Umbilical cord (tissue), 2 donors: ENCODE measurements around the gene MB21D2. TPM values are rescaled to one million over a fixed set of nuclear protein-coding genes. Genes with fewer than 3 reads are reported as not detected.
"Not testable (repeated sequence)": the region's sequence is repeated elsewhere in the genome, so short reads cannot be mapped to it uniquely, and the experiment has no call there.

ENCODE experiments used
- DNase-seq: peaks from one replicate; pipeline ENCODE4 v3.0.0-alpha.2; 2015; ENCODE audit warnings: low spot score
- total RNA-seq: library from RNA; depleted of rRNA; stranded (reverse); fragments of >200 nt; gene quantifications from one replicate; pipeline ENCODE4 v1.2.3, GENCODE V29; 2014; ENCODE audit warnings: low replicate concordance; ENCODE audit not compliant: insufficient read depth

MB21D2 gene, protein sequence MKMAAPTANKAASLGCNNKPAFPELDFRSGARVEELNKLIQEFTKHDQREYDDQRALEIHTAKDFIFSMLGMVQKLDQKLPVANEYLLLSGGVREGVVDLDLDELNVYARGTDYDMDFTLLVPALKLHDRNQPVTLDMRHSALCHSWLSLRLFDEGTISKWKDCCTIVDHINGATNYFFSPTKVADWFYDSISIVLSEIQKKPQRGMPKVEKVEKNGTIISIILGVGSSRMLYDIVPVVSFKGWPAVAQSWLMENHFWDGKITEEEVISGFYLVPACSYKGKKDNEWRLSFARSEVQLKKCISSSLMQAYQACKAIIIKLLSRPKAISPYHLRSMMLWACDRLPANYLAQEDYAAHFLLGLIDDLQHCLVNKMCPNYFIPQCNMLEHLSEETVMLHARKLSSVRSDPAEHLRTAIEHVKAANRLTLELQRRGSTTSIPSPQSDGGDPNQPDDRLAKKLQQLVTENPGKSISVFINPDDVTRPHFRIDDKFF
- 31.1 TPM for total RNA-seq

DNA sequence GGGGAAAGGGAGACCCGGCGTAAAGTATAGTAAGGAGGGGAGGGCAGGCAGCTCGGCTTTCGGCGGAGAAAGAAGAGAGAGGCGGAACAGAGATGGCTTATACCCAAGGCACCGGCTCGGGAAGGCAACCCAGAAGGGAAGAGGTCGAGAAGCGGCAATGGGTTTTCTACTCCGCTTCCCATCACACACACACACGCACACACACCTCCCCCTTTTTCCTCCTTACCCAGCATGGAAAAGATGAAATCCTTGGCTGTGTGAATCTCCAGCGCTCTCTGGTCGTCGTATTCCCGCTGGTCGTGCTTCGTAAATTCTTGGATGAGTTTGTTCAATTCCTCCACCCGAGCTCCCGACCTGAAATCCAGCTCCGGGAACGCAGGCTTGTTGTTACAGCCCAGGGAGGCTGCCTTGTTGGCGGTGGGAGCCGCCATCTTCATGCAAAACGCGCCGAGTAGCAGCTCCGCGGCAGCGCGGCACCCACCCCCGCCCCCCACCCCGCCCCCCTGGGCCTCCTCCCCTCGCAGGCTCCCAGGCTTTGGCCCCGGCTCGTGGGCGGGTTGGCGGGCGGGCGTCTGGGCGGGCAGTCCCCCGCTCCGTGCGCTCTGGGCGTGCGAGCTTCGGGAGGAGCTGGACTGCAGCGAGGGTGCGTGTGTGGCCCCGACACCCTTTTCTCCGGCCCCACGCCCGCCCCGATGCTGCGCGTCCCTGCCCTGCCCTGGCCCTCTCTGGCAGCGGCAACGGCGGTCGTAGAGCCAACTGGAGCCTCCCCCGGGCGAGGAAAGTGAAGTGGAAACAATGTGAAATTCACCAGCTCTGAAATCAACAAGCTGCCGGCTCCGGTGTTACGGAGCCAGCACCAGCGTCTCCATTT lies at the start of gene MB21D2:
Gene MB21D2 (minus strand): TSS at position 453 of the 871 bp plus-strand sequence. CDS start 16 bp downstream, at position 437.
- DNase-seq = peak; percentile 93

DNA sequence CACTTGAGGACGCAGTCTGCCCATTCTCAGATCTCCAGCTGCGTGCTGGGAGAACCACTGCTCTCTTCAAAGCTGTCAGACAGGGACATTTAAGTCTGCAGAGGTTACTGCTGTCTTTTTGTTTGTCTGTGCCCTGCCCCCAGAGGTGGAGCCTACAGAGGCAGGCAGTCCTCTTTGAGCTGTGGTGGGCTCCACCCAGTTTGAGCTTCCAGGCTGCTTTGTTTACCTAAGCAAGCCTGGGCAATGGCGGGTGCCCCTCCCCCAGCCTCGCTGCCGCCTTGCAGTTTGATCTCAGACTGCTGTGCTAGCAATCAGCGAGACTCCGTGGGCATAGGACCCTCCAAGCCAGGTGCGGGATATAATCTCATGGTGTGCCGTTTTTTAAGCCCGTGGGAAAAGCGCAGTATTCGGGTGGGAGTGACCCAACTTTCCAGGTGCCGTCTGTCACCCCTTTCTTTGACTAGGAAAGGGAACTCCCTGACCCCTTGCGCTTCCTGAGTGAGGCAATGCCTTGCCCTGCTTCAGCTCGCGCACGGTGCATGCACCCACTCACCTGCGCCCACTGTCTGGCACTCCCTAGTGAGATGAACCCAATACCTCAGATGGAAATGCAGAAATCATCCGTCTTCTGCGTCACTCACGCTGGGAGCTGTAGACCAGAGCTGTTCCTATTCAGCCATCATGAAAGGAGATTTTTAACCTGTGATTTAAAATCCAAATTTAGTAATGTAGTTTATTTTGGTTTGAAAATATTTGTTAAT lies 47.5 kb upstream of the MB21D2 start:
- DNase-seq = not testable (repeated sequence)

DNA sequence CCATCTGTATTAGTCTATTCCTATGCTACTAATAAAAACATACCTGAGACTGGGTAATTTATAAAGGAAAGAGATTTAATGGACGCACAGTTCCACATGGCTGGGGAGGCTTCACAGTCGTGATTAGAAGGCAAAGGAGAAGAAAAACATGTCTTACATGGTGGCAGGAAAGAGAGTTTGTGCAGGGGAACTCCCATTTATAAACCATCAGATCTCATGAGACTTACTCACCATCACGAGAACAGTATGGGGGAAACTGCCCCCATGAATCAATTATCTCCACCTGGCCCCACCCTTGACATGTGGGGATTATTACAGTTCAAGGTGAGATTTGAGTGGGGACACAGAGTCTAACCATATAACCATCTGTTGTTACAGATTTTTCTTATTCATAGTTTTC lies 42.1 kb upstream of the MB21D2 start:
- no peak for DNase-seq

DNA sequence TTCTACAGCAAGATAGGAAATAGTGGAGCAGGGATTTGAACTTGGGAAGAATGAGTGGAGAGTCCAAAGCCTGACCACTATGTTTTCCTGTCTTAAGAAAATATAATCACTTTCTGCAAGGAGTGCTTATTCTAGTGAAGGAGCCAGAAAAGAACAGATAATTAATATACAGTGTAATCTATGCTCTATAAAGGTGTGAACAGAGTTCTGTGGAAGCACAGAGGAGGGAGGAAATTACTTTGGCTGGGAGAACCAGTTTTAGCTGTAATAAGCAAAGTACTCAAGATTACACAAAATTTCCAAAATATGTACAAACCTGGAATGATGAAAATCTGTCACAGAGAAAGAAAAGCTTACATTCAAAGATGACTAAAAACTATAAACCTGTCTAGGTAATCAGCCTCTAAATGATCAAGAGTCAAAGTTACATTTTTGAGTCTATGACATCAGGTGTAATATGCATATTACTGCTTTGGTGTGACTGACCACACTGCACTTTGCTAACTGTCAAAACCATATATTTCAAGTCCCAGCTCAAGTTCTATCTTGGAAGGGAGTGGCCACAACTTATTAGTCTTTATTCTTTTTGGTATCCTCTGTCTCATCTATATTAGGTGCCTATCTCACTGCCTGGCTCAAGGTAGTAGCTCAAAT lies 40.7 kb upstream of the MB21D2 start:
- DNase-seq = no peak

DNA sequence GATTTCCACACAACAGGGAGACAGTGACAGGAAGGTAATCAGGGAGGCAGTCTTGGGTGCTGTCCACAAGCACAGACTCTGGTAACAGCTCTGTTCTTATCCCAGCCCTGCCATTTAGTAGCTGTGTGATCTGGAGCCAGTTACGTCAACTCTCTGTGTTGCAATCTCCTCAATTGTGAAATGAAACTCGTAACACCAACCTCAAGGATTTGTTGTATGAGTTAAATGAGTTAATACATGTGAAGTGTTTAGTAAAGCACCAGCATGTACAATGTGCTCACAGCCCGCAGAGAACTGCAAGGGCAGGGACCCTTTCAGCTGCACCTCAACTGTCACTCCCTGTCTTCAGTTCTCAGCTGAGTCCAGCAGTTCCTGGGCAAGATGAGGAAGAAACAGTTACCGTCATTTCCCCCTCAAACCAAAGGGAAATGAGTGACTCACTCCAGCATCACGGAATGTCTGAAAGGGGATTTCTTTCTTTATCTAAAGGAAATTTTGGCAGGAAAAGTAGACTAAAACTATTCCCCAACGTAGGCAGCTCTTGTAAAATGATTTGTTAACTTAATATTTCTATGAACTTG lies 39.9 kb upstream of the MB21D2 start:
- peak; percentile 90 for DNase-seq

DNA sequence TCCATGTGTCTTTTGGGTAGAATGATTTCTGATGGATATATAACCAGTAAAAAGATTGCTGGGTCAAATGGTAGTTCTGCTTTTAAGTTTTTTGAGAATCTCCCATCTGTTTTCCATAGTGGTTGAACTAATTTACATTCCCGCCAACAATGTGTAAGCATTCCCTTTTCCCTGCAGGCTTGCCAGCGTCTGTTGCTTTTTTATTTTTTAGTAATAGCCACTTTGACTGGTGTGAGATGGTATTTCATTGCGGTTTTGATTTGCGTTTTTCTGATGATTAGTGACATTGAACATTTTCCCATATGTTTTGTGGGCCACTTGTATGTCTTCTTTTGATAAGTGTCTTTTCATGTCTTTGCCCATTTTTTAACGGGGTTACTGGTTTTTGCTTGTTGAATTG lies 36.3 kb upstream of the MB21D2 start:
- no peak for DNase-seq

DNA sequence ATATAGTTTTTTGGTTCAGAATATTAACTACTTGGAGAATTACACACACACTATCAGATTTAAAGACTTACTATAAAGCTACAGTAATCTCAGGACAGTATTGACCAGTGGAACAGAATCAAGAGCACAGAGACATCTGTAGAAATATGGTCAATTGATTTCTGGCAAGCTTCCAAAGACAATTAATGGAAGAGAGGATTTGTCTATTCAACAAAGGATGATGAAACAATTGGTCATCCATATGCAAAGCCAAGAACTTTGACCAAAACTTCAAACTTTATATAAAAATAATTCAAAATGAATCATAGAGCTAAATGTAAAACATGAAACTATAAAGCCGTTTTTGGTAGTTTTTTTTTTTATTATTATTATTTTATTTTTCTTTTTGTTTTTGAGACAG lies 29.8 kb upstream of the MB21D2 start:
- no peak for DNase-seq

DNA sequence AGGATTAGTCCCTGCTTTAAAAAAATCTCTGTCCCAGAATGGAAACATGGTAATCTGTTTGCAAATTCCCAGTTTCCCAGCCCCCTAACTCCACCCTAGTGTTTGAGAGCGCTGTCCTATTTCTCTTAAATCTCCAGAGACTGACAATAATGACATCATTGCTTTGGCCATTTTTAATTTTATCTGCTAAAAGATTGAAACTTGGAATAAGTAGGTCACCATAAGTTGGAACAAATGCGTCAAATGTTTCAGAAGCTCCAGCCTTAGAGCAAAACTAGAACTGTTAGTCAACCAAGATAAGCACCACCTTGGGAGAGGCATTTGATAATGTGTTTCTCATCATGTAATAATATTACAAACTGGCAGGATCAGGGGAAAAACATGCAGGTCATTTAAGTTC lies 25.7 kb upstream of the MB21D2 start:
- peak; percentile 57 for DNase-seq

DNA sequence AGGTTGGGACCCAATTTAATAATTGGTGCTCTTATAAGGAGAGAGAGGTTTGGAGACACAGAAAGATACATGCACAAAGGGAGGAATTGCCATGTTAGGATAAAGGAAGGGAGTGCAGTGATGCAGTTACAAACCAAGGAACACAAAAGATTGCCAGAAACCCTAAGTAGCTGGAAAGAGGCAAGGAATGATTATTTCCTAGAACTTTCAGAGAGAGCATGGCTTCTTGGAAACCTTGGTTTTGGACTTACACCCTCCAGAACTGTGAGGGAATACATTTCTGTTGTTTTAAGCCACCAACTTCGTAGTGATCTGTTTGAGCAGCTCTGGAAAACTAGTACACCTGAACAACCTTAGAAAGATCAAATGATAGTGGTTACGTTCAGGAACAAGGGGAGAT lies 25.0 kb upstream of the MB21D2 start:
- no peak for DNase-seq

DNA sequence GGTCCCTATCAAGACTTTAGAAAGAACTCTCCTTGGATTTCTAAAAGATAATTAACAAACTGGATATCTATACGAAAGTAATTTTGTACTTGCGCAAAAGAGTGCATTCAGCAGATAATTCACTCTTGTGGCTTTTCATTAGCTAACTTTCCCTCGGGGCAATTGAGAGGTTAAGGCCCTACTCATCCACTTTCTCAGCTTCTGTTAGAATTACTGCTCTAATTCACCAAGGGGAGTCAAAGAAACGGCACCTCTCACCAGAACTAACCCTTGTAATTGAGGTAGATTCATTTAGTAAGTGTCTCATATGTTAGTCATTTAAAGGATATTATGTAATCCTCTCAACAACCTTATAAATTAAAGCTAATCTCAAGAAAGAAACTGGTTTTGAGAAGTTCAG lies 22.5 kb upstream of the MB21D2 start:
- DNase-seq = no peak

DNA sequence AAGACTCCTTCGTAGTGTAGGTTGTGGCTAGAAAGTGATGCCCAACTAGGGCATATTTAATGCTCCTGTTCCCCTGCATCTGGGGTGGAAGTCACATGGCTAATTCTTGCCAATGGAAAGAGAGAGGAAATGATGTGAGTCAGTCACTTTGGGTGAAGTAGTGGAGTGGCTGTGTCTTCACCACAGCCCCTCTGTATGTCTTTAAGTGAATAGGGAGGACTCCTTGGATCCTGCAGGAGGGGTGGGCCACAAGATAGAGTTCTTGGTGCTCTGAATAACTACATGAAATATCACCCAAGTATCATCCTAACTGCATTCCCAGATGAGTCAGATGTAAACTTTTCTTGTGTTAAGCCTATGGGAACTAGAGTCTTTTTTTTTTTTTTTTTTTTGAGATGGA lies 17.8 kb upstream of the MB21D2 start:
- DNase-seq = no peak

DNA sequence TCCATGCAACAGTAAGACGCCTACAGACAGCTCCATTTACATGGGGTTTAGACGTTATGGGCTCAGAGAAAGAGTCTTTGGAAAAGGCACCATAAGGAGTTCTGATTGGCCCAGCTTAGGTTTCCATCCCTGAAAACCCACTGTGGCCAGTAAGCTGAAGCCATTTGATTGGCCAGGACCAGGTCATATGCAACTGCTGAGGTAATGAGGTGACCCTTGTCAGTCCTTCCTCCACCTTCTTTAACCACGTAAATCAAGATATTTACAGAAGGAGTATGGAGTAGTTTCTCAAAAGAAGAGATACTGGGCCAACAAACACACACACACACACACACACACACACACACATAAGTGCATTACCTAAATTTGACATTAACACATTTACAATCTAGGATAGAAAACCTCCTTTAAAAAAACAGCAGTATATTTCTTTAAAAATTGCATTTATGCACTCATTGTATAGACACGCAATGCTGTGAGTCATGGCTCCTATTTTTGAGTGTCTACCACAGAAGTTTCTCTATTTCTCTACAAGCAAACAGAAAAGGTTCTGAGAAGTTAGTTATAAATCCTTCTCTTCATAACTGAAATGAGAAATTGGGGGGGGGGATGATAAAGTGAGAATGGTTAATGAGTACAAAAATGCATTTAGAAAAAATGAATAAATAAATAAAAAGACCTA lies 16.3 kb upstream of the MB21D2 start:
- no peak for DNase-seq

DNA sequence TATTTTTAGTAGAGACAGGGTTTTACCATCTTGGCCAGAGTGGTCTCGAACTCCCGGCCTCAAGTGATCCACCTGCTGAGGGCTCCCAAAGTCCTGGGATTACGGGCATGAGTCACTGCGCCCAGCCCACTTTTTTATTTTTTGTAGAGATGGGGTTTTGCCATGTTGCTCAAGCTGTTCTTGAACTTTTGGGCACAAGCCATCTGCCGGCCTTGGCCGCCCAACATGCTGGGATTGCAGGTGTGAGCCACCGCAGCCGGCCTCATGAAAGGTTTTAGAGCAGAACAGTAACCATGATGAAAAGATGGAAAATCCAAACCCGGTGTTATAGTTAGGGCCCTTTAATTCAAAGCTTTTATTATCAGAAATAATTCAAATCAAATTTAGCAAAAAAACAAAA lies 15.6 kb upstream of the MB21D2 start:
- no peak for DNase-seq

DNA sequence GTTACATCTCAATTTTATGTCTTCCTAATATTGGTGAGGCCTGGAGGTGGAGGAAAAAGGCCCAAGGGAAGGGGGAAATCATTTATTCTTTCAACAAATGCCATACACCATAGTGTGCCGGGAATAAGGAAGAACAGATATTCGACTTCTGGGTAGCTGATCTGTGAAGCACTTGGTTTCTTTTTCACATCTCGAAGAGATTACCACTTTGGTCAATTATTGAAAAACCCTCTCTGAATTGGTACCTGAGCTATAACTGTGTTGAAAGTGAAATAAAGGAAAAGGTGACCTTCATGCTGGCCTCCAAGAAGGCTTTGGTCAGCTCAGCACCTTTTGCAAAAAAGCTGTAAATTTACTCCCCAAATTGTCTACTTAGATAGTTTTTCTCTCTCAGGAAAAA lies 14.2 kb upstream of the MB21D2 start:
- DNase-seq = no peak

DNA sequence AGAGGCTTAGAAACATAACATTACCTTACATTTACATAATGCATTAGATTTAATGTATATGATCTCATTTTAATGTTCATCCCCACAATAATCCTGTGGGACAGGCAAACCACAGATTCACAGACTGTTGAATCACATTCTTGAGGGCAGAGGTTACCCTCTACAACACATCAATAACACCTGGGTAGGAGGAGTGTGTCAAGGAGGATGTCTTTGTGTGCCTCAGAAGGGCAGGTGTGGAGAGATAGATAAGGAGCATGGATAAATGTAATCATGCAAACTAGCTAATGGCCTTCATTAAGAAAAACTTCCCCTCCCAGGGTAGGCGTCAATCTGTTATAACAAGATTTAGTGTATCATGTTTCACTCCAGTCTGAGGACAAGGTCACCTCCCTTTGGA lies 12.9 kb upstream of the MB21D2 start:
- DNase-seq = no peak

DNA sequence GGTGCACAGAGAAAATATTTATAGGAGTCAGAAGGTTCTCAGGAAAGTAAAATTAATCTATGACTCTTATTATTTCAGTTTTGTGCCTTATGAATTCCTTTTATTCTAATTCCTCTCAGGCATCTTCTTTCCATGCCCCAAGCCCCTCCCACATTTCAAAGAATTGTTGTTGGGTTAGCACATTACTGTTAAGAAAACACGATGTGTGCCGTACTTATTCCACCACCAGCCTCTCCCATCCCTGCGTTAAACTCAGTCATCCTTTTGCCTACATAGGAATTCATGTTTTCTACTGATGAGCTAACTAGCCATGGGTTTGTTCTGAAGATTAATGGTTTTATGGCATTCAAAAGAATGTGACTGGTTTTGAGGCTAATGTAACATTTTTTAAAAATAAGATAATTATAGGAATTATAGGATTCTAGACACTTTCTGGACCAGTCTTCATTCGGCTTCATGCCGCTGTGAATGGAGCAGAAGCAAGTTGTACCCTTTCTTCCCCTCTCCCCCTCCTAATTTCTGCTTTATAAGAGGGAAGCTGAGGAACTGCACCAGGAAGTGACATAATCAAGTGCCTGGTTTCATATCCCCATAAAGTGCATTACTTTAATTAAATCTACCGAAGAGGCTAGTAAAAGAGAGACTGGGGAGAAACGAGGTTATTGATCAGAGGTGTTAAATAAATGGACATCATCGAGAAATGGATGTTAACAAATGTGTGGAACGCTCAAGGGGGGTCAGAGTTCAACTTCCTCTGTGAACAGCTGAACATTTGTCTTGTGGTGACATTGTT lies 12.3 kb upstream of the MB21D2 start:
- DNase-seq = no peak

DNA sequence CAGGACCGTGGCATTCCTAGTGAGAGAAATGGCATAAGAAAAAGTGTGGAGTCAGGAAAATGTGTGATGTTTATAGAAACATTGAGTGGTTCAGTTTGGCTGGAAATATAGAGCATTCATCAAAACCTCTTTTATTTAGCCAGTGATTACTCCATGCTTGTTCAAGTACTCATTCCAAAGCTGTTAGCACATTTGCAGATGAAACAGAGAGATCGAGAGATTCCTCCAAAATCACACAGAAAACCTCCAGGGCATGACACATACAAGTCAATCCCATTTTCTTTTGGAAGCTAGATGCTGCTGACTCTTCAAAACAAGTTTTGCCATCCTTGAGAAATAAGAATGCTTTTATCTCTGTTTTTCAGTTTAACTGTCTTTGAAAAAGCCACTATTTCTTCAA lies 11.5 kb upstream of the MB21D2 start:
- no peak for DNase-seq

DNA sequence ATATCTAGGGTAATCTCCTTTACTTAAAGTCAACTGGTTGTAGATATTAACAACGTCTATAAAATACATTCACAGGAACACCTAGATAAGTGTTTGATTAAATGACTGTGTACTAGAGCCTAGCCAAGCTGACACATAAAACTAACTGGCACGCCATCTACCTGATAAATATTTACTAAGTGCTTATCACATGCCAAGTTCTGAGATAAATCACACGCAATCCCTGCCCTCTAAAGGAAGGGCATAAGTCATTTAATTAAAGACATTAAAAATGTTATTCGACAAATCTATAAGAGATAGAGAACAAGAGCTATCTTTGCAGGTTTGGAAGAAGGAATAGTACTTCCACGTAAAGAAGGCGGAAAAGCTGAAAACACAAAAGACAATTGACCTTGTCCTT lies 11.1 kb upstream of the MB21D2 start:
- no peak for DNase-seq

DNA sequence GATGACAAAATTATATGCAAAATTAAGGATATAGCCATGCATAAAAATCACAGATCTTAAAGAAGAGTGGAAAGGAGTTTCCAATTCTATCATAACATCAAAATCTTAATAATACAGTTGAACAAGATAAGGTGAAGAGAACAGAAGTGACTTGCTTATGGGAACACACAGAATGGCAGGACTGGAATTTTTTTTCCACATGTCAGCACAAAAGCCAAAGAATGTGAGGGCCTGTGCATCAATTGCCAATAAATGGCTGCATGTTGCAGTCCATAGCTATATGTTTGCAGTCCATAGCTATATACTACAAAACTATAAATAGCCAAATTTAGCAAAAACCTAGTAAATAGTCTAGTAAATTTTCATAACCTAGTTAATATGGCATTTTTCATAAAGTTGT lies 10.4 kb upstream of the MB21D2 start:
- no peak for DNase-seq

DNA sequence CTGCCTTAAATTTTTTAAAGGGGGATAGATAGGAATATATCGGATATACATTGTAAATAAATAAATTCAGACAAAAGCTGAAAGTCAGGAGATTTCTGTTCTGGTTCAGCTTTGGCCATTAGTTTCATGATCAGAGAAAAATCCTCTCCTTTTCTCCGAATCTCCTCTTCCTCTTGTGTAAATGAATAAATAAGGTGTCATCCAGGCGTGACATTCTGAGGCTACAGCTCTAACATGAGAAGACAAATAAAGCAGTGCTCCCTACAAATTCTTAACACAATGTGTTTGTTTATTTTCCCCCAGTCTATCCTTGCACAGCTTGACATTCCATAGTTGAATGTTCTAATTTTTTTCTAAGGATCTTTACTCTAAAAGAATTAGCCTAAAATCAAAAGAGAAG lies 9.4 kb upstream of the MB21D2 start:
- no peak for DNase-seq
